Cardiac fibroblast (primary cell): ENCODE measurements around the gene UBE2S.
"Not testable (repeated sequence)": the region's sequence is repeated elsewhere in the genome, so short reads cannot be mapped to it uniquely, and the experiment has no call there.

Source experiments
- DNase-seq, 2 donors: peaks; one replicate each; pipeline versions ENCODE4 v3.0.0 to v3.0.0-alpha.2; 2010; ENCODE audit warnings: low read depth in 2 of 2
- H3K4me3 ChIP-seq, 2 donors: replicated peaks in 1 of 2; 1 replicate in 1 of 2; 2 replicates in 1 of 2; pipeline ENCODE4 v1.5.1; 2011; ENCODE audit warnings: low read depth in 2 of 2, low read length in 2 of 2, mild to moderate bottlenecking in 2 of 2, moderate library complexity in 1 of 2
- CTCF ChIP-seq: IDR thresholded peaks from one replicate; pipeline ENCODE4 v1.5.1; 2011; ENCODE audit warnings: low read depth, mild to moderate bottlenecking, low read length, inconsistent platforms

The UBE2S gene

GRCh38 chr19:55451965-55452748 lies 44.6 kb upstream of the UBE2S start:
- H3K4me3 ChIP-seq: no peak overlapping the region
- DNase-seq: no peak
- TF ChIP-seq CTCF: no peak

- no peak overlapping the region for H3K4me3 ChIP-seq
- no peak for TF ChIP-seq CTCF
- DNase-seq: no peak
These were observed 43.8 kb upstream of the UBE2S start for GRCh38 chr19:55451163-55451964.

GRCh38 chr19:55449469-55449868 lies 41.9 kb upstream of the UBE2S start:
- no peak overlapping the region for H3K4me3 ChIP-seq
- DNase-seq: no peak
- TF ChIP-seq CTCF: no peak

GRCh38 chr19:55448175-55448490 lies 40.5 kb upstream of the UBE2S start:
- DNase-seq, H3K4me3 ChIP-seq: not testable (repeated sequence)

- no peak for TF ChIP-seq CTCF
- H3K4me3 ChIP-seq: no peak overlapping the region
- DNase-seq: peak; percentile 27 to 30
These were observed 40.0 kb upstream of the UBE2S start for GRCh38 chr19:55447421-55448174.

GRCh38 chr19:55446060-55446459 lies 38.5 kb upstream of the UBE2S start:
- DNase-seq: no peak
- no peak for TF ChIP-seq CTCF
- H3K4me3 ChIP-seq: no peak overlapping the region

GRCh38 chr19:55444646-55445045 lies 37.1 kb upstream of the UBE2S start:
- no peak overlapping the region for H3K4me3 ChIP-seq
- no peak for DNase-seq
- no peak for TF ChIP-seq CTCF
